ENCODE measurements around the gene OPRM1. TPM values are rescaled to one million over a fixed set of nuclear protein-coding genes. Genes with fewer than 3 reads are reported as not detected.

The OPRM1 gene
- total and polyA plus RNA-seq, 2 of the 8 experiments (the other 6 are each of a cell fraction or from before 2014, with no cell fraction given) = not detected

DNA sequence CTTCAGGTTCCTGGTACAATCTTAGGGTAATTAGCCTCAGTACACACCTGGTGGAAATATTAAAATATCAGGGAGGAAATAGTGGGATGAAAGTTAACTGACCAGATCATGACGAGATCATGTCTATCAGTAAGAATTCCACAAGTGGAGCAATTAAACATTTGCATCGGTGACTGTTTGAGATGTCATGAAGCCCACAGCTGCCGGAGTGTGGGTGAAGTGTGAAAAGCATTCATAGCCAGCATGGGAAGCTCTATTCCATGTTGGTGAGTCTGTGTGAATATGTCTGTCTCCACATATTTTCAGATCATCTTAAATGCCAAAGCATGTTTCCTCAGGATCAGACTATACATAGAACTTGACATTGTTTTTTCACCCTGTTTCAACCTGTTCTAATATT, 174.7 kb downstream of the OPRM1 start:
- whole genome bisulfite sequencing, 2 experiments (ENCODE audit: extremely low coverage in 1 of 2, insufficient coverage in 1 of 2, insufficient read length in 1 of 2, insufficient replicate concordance in 2 of 2, low coverage in 1 of 2, low lambda C conversion rate in 2 of 2, missing lambda C conversion rate in 1 of 2) = 94% methylated on average over 3 of the region's 3 CpGs; no CpG with 5 or more reads in 1 of the 2 experiments
- POLR2A ChIA-PET (ENCODE audit: partially characterized antibody) = no interaction called here
- TF ChIP-seq HDAC6 (IDR thresholded peaks at IDR 0.05; ENCODE audit: low read depth, low read length) = no peak
- TF ChIP-seq CREB1 (IDR thresholded peaks at IDR 0.05) = no peak
- TF ChIP-seq CHD2 (IDR thresholded peaks at IDR 0.05; ENCODE audit: low read length) = no peak
- TF ChIP-seq EP300 (IDR thresholded peaks at IDR 0.05; ENCODE audit: borderline replicate concordance in 1 of 2, low read depth in 2 of 2, low read length in 2 of 2) = no peak
- no peak for TF ChIP-seq JUN (IDR thresholded peaks at IDR 0.05; ENCODE audit: low read depth, low read length)
- no peak for TF ChIP-seq POU5F1 (IDR thresholded peaks at IDR 0.05; ENCODE audit: low read depth, low read length)
- TF ChIP-seq CBX5 (IDR thresholded peaks at IDR 0.05; ENCODE audit: low read depth, low read length) = no peak
- TF ChIP-seq TCF12 (IDR thresholded peaks at IDR 0.05; ENCODE audit: low read depth, low read length) = no peak
- TF ChIP-seq, protein P1, sequence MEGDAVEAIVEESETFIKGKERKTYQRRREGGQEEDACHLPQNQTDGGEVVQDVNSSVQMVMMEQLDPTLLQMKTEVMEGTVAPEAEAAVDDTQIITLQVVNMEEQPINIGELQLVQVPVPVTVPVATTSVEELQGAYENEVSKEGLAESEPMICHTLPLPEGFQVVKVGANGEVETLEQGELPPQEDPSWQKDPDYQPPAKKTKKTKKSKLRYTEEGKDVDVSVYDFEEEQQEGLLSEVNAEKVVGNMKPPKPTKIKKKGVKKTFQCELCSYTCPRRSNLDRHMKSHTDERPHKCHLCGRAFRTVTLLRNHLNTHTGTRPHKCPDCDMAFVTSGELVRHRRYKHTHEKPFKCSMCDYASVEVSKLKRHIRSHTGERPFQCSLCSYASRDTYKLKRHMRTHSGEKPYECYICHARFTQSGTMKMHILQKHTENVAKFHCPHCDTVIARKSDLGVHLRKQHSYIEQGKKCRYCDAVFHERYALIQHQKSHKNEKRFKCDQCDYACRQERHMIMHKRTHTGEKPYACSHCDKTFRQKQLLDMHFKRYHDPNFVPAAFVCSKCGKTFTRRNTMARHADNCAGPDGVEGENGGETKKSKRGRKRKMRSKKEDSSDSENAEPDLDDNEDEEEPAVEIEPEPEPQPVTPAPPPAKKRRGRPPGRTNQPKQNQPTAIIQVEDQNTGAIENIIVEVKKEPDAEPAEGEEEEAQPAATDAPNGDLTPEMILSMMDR (IDR thresholded peaks at IDR 0.05; ENCODE audit: control extremely low read depth in 1 of 3, insufficient read depth in 1 of 3, low read depth in 1 of 3, low read length in 3 of 3) = no peak
- TF ChIP-seq CTBP2 (IDR thresholded peaks at IDR 0.05; ENCODE audit: borderline replicate concordance, insufficient read depth, insufficient read length, low read length) = no peak
- TF ChIP-seq RBBP5 (IDR thresholded peaks at IDR 0.05; ENCODE audit: borderline replicate concordance, low read depth, low read length) = no peak
- no peak for TF ChIP-seq MAFK (IDR thresholded peaks at IDR 0.05; ENCODE audit: low read depth, low read length)

More for the DNA sequence above, 174.7 kb downstream of the OPRM1 start:
- CTCF ChIA-PET (ENCODE audit: partially characterized antibody) = interaction anchor here (1.0 kb wide), 1 partner anchor 84 kb away, joined by 3 read pairs; no protein-coding TSS in a partner anchor
- no peak overlapping the region for H3K18ac ChIP-seq (ENCODE audit: extremely low read depth, low read length)
- no peak overlapping the region for H3K4me2 ChIP-seq (ENCODE audit: insufficient read depth in 1 of 2, low read depth in 2 of 2, low read length in 2 of 2)
- H3K9me3 ChIP-seq (ENCODE audit: insufficient read depth in 2 of 2, low read depth in 1 of 2, low read length in 1 of 2) = no peaks in the 10 kb centered on the region
- no peak overlapping the region for H2AFZ ChIP-seq (ENCODE audit: low read length)
- H4K20me1 ChIP-seq (replicated peaks in 1 of 2; ENCODE audit: control insufficient read depth in 1 of 2, insufficient read depth in 2 of 2, low read length in 2 of 2) = no peaks in the 10 kb centered on the region
- H2BK5ac ChIP-seq (ENCODE audit: low read depth, low read length) = no peak overlapping the region
- no peak overlapping the region for H4K5ac ChIP-seq (ENCODE audit: insufficient read length, low read depth, low read length)
- no peaks in the 10 kb centered on the region for H3K79me2 ChIP-seq (ENCODE audit: control insufficient read depth in 1 of 2, insufficient read depth in 2 of 2, low read length in 2 of 2)
- no peak overlapping the region for H2BK20ac ChIP-seq (ENCODE audit: low read length)
- H3K36me3 ChIP-seq (ENCODE audit: control insufficient read depth in 2 of 4, insufficient read depth in 4 of 4, low read length in 3 of 4) = no peaks in the 10 kb centered on the region
- no peak overlapping the region for H2AK5ac ChIP-seq (ENCODE audit: low read depth, low read length)
- H3K14ac ChIP-seq (ENCODE audit: insufficient read length) = no peak overlapping the region
- H3K4ac ChIP-seq (replicated peaks; ENCODE audit: insufficient read length, low read depth, low read length) = no peak overlapping the region
- no peak overlapping the region for H2BK120ac ChIP-seq (replicated peaks; ENCODE audit: low read depth, low read length)
- H3K27me3 ChIP-seq (replicated peaks in 1 of 4; ENCODE audit: control insufficient read depth in 3 of 4, extremely low read depth in 1 of 4, insufficient read depth in 3 of 4, low read length in 3 of 4) = no peaks in the 10 kb centered on the region
- no peak overlapping the region for H4K91ac ChIP-seq (replicated peaks; ENCODE audit: insufficient read length, low read length)
- H2BK15ac ChIP-seq (ENCODE audit: low read length) = no peak overlapping the region
- H3K27ac ChIP-seq (ENCODE audit: low read depth, low read length) = no peak overlapping the region
- no peak overlapping the region for H3K9ac ChIP-seq (replicated peaks in 1 of 4; ENCODE audit: extremely low read depth in 1 of 4, low read depth in 3 of 4, low read length in 3 of 4)
- H4K8ac ChIP-seq (ENCODE audit: extremely low read depth, insufficient read depth, low read length) = no peak overlapping the region
- DNase-seq (ENCODE audit: low read depth in 1 of 2, low spot score in 2 of 2) (no peak), FAIRE-seq (no peak)
- no peaks in the 10 kb centered on the region for H3K23me2 ChIP-seq (ENCODE audit: low read depth, low read length)
- H2BK12ac ChIP-seq (ENCODE audit: low read depth, low read length) = no peak overlapping the region
- H3K23ac ChIP-seq (ENCODE audit: insufficient read length) = no peak overlapping the region
- peaks cover 0 to 2% (median 0%) of the 10 kb centered on the region in 4 experiments; a peak in 1 of 7 replicates for H3K4me1 ChIP-seq (replicated peaks in 1 of 4; ENCODE audit: control insufficient read depth in 3 of 4, insufficient read depth in 4 of 4, low read length in 3 of 4)
- H3K79me1 ChIP-seq (ENCODE audit: low read depth, low read length) = no peaks in the 10 kb centered on the region
- H3K4me3 ChIP-seq (ENCODE audit: extremely low read depth in 1 of 4, insufficient read depth in 2 of 4, low read depth in 3 of 4, low read length in 4 of 4) = no peak overlapping the region
- H3K56ac ChIP-seq (replicated peaks; ENCODE audit: insufficient read length, low read depth, low read length) = no peak overlapping the region

Measured in H1 (cell line).